ENCODE results near the gene ADCY4.
"Not testable (repeated sequence)": the region's sequence is repeated elsewhere in the genome, so short reads cannot be mapped to it uniquely, and the experiment has no call there.

ADCY4 gene

GRCh38 chr14:24366721-24367513 lies 32.0 kb upstream of the ADCY4 start:
- DNase-seq (ENCODE audit: low read depth) = no peak

DNA sequence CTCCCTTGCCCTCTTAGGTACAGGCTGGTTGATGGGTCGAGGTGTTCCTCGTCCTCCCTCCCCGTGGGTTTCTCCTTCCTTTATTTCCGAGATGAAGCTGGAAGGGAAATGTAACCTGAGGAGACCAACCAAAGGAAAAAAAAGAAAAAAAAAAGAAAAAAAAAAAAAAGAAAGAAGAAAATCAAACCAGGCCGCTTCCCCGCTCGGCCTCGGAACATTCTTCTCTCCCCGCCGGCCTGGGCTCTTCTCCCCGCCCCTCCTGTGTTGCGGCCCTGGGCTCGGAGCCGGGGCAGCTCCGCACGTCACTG lies 31.5 kb upstream of the ADCY4 start:
- DNase-seq (ENCODE audit: low read depth) = no peak

- DNase-seq (ENCODE audit: low read depth) = peak; percentile 58
Observed at GRCh38 chr14:24365600-24366412, 30.9 kb upstream of the ADCY4 start.

GRCh38 chr14:24364841-24365240 lies 30.0 kb upstream of the ADCY4 start:
- no peak for DNase-seq (ENCODE audit: low read depth)

DNA sequence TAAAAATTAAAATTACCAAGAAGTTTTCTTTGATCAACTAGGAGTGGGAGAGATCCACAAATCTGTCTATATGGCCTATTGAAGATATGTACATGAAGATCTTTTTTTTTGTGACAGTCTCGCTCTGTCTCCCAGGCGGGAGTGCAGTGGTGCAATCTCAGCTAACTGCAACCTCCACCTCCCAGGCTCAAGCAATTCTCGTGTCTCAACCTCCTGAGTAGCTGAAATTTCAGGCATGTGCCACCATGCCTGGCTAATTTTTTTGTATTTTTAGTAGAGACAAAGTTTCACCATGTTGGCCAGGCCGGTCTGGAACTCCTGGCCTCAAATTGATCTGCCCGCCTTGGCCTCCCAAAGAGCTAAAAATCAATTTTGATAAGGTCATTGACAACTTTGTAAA lies 28.5 kb upstream of the ADCY4 start:
- no peak for DNase-seq (ENCODE audit: low read depth)

DNA sequence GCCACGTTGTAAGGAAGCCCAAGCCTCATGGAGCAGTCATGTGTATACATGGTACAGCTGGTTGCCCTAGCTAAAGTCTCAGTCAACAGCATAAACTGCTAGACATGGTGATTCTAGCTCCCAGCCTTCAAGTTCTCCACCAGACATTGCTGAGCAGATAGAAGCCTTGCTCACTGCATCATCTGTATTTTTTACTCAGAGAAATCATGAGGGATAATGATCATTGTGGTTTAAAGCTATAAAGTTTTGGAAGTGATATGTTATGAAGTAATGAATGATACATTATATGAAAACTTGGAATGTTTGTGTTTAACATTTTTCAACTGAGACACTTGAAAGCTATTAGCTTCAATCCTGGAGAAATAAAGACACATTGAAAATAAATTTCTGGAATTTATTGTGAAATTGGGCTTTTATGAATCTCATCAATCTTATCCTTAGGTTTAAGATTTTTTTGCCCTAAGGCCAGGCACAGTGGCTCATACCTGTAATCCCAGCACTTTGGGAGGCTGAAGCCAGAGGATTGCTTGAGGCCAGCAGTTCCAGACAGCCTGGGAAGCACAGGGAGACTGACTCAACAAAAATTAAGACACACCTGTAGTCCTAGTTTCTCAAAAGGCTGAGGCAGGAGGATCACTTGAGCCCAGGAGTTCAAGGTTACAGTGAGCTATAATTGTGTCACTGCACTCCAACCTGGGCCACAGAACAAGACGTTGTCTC lies 27.5 kb upstream of the ADCY4 start:
- no peak for DNase-seq (ENCODE audit: low read depth)

- DNase-seq (ENCODE audit: low read depth) = no peak
Observed at GRCh38 chr14:24361326-24361725, 26.5 kb upstream of the ADCY4 start.

- DNase-seq (ENCODE audit: low read depth) = no peak
Observed at GRCh38 chr14:24360281-24360680, 25.4 kb upstream of the ADCY4 start.

- no peak for DNase-seq (ENCODE audit: low read depth)
Observed at GRCh38 chr14:24356208-24356607, 21.3 kb upstream of the ADCY4 start.

DNA sequence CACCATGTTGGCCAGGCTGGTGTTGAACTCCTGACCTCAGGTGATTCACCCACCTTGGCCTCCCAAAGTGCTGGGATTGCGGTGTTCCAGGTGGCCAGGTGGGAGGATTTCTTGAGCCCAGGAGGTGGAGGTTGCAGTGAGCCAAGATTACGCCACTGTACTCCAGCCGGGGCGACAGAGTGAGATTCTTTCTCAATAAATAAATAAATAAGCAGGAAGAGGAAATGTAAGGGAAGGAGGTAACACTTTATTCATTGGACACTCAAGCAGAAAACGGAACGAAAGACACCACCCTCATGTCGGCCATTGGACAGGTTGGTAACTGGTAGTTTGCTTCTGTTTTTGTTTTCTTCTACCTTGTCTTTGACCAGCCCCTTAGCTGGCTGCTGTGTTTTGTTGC lies 20.1 kb upstream of the ADCY4 start:
- no peak for DNase-seq (ENCODE audit: low read depth)

GRCh38 chr14:24354482-24354825 lies 19.6 kb upstream of the ADCY4 start:
- DNase-seq (ENCODE audit: low read depth) = not testable (repeated sequence)

DNA sequence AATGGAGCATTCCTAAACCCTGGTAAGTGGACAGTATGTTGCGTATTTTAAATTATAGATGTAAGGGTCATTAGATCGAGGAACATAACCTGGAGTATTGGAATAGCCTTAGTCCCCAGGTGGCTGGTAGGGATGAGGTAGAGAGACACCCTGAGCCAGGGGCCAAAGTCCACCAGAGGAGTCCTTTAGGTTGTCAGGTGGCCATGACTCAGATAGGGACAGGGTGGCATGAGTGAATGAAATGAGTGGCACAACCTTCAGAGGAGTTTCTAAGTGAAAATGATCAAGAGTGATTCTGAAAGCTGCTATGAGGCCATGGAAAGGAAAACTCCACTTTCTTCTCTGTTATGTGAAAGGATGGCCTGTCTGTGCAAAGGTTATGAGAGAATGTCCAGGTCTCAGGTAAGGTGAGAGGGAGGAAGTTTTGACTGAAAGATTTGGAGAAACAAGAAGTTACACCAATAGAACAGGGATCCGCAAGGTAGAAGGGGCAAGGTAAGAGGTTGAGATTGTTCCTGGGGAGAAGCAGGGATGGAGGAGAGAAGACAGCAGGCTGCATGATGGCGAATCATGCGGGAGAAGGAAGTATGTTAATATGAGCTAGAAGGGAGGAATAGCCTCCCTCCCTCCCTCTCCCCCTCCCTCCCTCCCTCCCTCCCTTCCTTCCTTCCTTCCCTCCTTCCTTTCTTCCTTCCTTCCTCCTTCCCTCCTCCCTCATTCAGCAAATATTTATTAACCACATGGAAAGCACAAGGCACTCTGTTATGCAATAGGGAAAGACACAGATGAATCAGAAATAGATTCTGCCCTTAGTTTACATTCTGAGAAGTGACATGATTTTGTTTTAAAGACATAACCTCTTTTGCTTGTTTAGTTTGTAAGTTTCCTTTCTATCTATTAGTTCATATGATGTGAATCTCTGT lies 18.9 kb upstream of the ADCY4 start:
- no peak for DNase-seq (ENCODE audit: low read depth)

DNA sequence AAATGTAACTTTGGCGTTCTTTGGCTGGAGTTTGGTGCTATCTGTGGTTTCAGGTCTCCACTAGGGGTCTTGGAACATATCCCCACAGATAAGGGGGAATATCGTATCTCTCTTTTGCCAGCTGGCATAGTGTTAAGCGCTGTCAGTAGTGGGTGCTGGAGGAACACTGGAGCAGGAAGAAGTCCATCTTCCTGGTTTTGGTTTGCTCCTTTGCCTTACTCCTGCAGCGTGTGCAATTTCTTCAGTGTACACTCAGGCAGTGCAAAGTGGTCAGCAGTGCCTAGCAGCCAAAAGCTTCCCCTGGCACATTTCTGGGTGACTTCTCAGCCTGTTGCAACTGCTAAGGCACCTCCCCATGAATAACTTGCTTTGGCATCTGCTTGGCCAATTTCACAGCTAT lies 16.6 kb upstream of the ADCY4 start:
- no peak for DNase-seq (ENCODE audit: low read depth)

GRCh38 chr14:24349742-24350141 lies 14.9 kb upstream of the ADCY4 start:
- DNase-seq (ENCODE audit: low read depth) = no peak

DNA sequence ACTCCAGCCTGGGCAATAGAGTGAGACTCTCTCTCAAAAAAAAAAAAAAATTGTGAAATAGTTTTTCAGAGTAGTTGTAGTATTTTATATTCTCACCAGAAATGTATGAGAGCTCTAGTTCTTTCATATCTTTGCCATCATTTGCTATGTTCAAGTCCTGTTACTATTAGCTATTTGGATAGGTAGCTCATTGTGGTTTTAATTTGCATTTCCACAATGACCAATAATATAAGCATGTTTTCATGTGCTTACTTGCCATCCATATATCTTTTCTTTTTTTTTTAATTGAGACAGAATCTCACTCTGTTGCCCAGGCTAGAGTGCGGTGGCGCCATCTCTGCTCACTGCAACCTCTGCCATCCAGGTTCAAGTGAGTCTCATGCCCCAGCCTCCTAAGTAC lies 13.3 kb upstream of the ADCY4 start:
- no peak for DNase-seq (ENCODE audit: low read depth)

DNA sequence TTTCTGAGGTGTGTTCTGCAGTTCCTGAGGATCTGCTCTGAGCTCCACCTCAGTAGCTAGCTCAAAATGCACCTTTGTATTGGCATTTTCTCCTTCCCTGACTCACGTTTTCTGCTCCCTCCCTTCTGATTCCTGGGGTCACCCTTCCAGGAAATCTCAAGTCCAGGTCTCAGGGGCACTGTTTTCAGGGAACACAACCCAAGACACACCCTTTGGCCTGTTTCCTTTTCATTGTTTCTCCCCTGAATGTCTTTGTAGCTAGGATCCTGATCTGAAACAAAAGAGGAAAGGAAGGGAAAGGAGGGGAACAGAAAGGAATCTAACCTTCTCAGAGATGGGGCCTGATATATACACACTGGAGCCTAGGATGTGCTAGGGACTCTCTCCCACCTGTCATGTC lies 12.3 kb upstream of the ADCY4 start:
- DNase-seq (ENCODE audit: low read depth) = no peak

DNA sequence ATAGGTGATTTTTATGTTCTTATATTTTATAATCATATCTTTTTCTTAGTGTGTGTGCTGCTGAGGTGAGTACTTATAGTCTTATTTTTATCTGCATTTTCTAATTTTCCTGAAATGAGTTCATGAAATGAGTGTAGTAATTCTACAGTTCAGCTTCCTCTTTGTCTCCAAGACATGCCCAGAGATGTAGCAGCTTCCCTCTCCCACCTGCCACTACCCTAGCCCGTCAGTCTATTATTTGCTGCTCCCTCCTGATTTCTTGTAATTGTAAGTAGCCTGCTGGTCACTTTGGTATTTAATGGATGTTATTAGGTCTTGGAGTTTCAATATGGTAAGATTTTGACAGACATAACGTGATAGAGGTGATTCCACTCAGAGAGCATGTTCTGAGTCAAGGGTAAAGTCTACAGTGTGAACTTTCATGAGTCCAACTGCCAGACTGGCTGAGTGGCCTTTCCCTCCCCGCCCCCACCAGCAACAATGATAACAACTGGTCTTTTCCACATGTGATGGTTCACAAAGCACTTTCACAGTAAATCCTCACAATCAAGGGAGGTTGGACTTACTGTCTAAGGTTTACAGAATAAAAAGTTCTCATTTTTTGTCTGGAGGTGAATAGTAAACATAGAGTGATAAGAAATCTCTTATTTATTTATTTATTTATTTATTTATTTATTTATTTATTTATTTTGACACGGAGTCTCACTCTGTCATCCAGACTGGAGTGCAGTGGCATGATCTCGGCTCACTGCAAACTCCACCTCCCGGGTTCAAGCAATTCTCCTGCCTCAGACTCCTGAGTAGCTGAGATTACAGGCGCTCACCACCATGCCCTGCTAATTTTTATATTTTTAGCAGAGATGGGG lies 9.2 kb upstream of the ADCY4 start:
- no peak for DNase-seq (ENCODE audit: low read depth)

- no peak for DNase-seq (ENCODE audit: low read depth)
Observed at GRCh38 chr14:24342889-24343288, 8.0 kb upstream of the ADCY4 start.

- no peak for DNase-seq (ENCODE audit: low read depth)
Observed at GRCh38 chr14:24340606-24341005, 5.7 kb upstream of the ADCY4 start.

- peak; percentile 54 for DNase-seq (ENCODE audit: low read depth)
Observed at GRCh38 chr14:24339284-24340151, 4.6 kb upstream of the ADCY4 start, which contains the start of gene RIPK3. RIPK3 (minus strand) TSS chr14:24339991; CDS start chr14:24339826, 165 bp downstream.
